Endothelial cell of umbilical vein (primary cell): Measurements from ENCODE around the gene KISS1. TPM values are rescaled to one million over a fixed set of nuclear protein-coding genes. Genes with fewer than 3 reads are reported as not detected.

ENCODE experiments used
- BruUV-seq: library from RNA; stranded (reverse); fragments of 400-500 nt; replicated peaks from 2 replicates; lab custom pipeline; 2021; lab: Mats Ljungman, UMichigan
- CTCF ChIA-PET: fragments of 300-600, 350-600 bp; sonication (Branson Sonifier 250); formaldehyde crosslinking; loops from one replicate; lab custom pipeline; 2021; ENCODE audit warnings: antibody characterized with exemption, inconsistent platforms; lab: Charles Lee
- POLR2A ChIA-PET: fragments of 300-600, 350-600 bp; sonication (Branson Sonifier 250); formaldehyde crosslinking; loops from one replicate; lab custom pipeline; 2021; ENCODE audit warnings: antibody characterized with exemption, inconsistent platforms; lab: Charles Lee
- DNase-seq: peaks from one replicate; pipeline ENCODE4 v3.0.0-alpha.2; 2011; ENCODE audit warnings: low read depth, low spot score
- FAIRE-seq: peaks from 2 replicates; lab custom pipeline; 2011; peaks lifted over from hg19 to GRCh38; lab: Jason Lieb, UNC
- H2AFZ ChIP-seq: 2 replicates; pipeline ENCODE4 v1.6.0; 2012; ENCODE audit warnings: low read depth, low read length, control low read depth, inconsistent platforms
- H3K27ac ChIP-seq: 2 replicates; pipeline ENCODE4 v1.5.1; 2011; ENCODE audit warnings: low read depth, mild to moderate bottlenecking, control low read depth, low read length, moderate library complexity; ENCODE audit not compliant: insufficient read depth
- H3K27me3 ChIP-seq, 2 experiments: 2 replicates each; pipeline versions ENCODE4 v1.6.0 to v1.6.1; 2011; ENCODE audit warnings: low read length in 2 of 2, mixed read lengths in 1 of 2; ENCODE audit not compliant: control insufficient read depth in 2 of 2, insufficient read depth in 2 of 2
- H3K36me3 ChIP-seq, 2 experiments: 2 replicates in 1 of 2; 3 replicates in 1 of 2; pipeline ENCODE4 v1.5.1; 2011; ENCODE audit warnings: low read length in 2 of 2, mild to moderate bottlenecking in 1 of 2, moderate library complexity in 1 of 2; ENCODE audit not compliant: control insufficient read depth in 2 of 2, insufficient read depth in 2 of 2; ENCODE audit errors: extremely low read depth in 1 of 2
- H3K4me1 ChIP-seq: 3 replicates; pipeline ENCODE4 v1.5.1; 2011; ENCODE audit warnings: mild to moderate bottlenecking, low read length; ENCODE audit not compliant: control insufficient read depth, insufficient read depth; ENCODE audit errors: extremely low read depth
- H3K4me2 ChIP-seq: 2 replicates; pipeline ENCODE4 v1.6.1; 2011; ENCODE audit warnings: low read length, control low read depth, mixed read lengths; ENCODE audit not compliant: insufficient read depth
- H3K4me3 ChIP-seq, 3 experiments: fragments of 200-600 bp in 1 of 3; sonication (generic), shearing (Covaris generic) in 1 of 3; replicated peaks in 1 of 3; 2 replicates each; pipeline ENCODE4 v1.5.1; 2011 to 2016; ENCODE audit warnings: control low read depth in 3 of 3, low read length in 3 of 3, mild to moderate bottlenecking in 2 of 3, inconsistent platforms in 1 of 3, low read depth in 1 of 3, moderate library complexity in 1 of 3; ENCODE audit not compliant: insufficient read depth in 1 of 3
- H3K79me2 ChIP-seq: 2 replicates; pipeline ENCODE4 v1.6.0; 2012; ENCODE audit warnings: low read length, inconsistent platforms; ENCODE audit not compliant: control insufficient read depth, insufficient read depth
- H3K9ac ChIP-seq: replicated peaks from 2 replicates; pipeline ENCODE3; 2011; ENCODE audit warnings: low read length, control low read depth; ENCODE audit not compliant: insufficient read depth; ENCODE audit errors: extremely low read depth
- H3K9me1 ChIP-seq: replicated peaks from 3 replicates; pipeline ENCODE4 v1.6.0; 2011; ENCODE audit warnings: mild to moderate bottlenecking, low read length; ENCODE audit not compliant: control insufficient read depth, insufficient read depth; ENCODE audit errors: extremely low read depth
- H3K9me3 ChIP-seq: replicated peaks from 2 replicates; pipeline ENCODE4 v1.5.1; 2012; ENCODE audit warnings: low read length, inconsistent platforms; ENCODE audit not compliant: control insufficient read depth, insufficient read depth
- H4K20me1 ChIP-seq: replicated peaks from 2 replicates; pipeline ENCODE3; 2011; ENCODE audit warnings: mild to moderate bottlenecking, low read length; ENCODE audit not compliant: control insufficient read depth, insufficient read depth; ENCODE audit errors: extremely low read depth
- EZH2 ChIP-seq: IDR thresholded peaks from 2 replicates; pipeline ENCODE4 v1.6.1; 2012; ENCODE audit warnings: borderline replicate concordance, low read depth, mild to moderate bottlenecking, moderate library complexity, low read length, inconsistent platforms; ENCODE audit not compliant: severe bottlenecking
- FOS ChIP-seq: IDR thresholded peaks from 2 replicates; pipeline ENCODE4 v1.6.1; 2011; ENCODE audit warnings: mild to moderate bottlenecking, low read length, moderate library complexity, borderline replicate concordance; ENCODE audit not compliant: insufficient read depth
- GATA2 ChIP-seq: IDR thresholded peaks from 2 replicates; pipeline ENCODE4 v1.7.0; 2011; ENCODE audit warnings: low read depth, mild to moderate bottlenecking, moderate library complexity, mixed read lengths, low read length; ENCODE audit not compliant: insufficient read length, insufficient read depth
- JUN ChIP-seq: IDR thresholded peaks from 2 replicates; pipeline ENCODE4 v1.6.1; 2011; ENCODE audit warnings: borderline replicate concordance, low read depth; ENCODE audit not compliant: insufficient read length, insufficient read depth
- MYC ChIP-seq: IDR thresholded peaks from one replicate; pipeline ENCODE4 v1.6.1; 2011; ENCODE audit warnings: mild to moderate bottlenecking, low read depth, low read length
- POLR2A ChIP-seq: IDR thresholded peaks from 2 replicates; pipeline ENCODE4 v1.6.1; 2012; ENCODE audit warnings: low read depth, mild to moderate bottlenecking, control low read depth, low read length
- POLR2AphosphoS5 ChIP-seq: IDR thresholded peaks from 2 replicates; pipeline ENCODE4 v1.6.1; 2012; ENCODE audit warnings: low read depth, mild to moderate bottlenecking, control low read depth, low read length, moderate library complexity; ENCODE audit not compliant: insufficient read depth
- dilution Hi-C: fragments of 300-500 bp; cut with MboI; formaldehyde crosslinking; loops from one replicate; pipeline ENCODE4 v1.15.0; 2019; ENCODE audit warnings: low sequenced_read_pairs; ENCODE audit not compliant: extremely low pct_ligation_motif_present
- intact Hi-C: fragments of 100-400 bp; cut with micrococcal nuclease; formaldehyde crosslinking; loops from one replicate; pipeline ENCODE4 v1.10.0; 2022
- polyA plus RNA-seq, 4 experiments: library from polyadenylated mRNA; depleted of rRNA in 3 of 4; stranded (reverse) in 3 of 4; unstranded in 1 of 4; fragments of >200 nt; gene quantifications; 2 replicates each; pipeline versions ENCODE4 v1.2.1 to v1.2.3, GENCODE V29; 2011 to 2012; ENCODE audit warnings: missing spikeins in 1 of 4
- total RNA-seq: library from RNA; stranded (reverse); gene quantifications from 2 replicates; pipeline ENCODE4 v1.2.3, GENCODE V29; 2021
- TF ChIP-seq, protein P1 (sequence below), 2 donors: IDR thresholded peaks; 1 replicate in 1 of 2; 2 replicates in 1 of 2; pipeline ENCODE4 v1.5.1; 2011; ENCODE audit warnings: low read length in 2 of 2, mild to moderate bottlenecking in 2 of 2, moderate library complexity in 2 of 2, control low read depth in 1 of 2, inconsistent platforms in 1 of 2, low read depth in 1 of 2; ENCODE audit not compliant: insufficient read depth in 1 of 2; ENCODE audit errors: extremely low read depth in 1 of 2
- TF ChIP-seq, protein P2 (sequence below): IDR thresholded peaks from 2 replicates; pipeline ENCODE4 v1.6.1; 2011; ENCODE audit not compliant: insufficient read depth, insufficient read length

KISS1 gene
- total and polyA plus RNA-seq, 2 donors (not counting 3 experiments of a cell fraction or from before 2014, with no cell fraction given): 0.22 to 1.00 TPM

DNA sequence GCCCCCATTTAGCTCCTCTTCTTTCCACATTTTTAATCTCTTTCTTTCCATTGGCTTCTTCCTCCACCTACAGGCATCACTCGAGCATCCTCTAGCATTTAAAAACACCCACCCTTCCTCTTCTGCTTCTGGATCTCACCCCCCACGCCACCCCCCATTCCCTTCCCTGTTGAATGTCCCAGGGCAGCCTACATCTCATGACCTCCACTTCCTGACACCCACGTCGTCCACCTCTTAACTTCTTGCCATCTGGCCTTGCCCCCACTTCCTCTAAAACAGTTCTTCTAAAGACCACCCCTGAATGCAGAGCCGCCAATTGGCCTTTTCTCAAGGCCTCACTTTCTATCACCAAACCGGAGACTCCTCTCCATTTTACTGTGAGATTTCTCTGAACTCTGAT, 38.3 kb downstream of the KISS1 start:
- POLR2A ChIA-PET: no interaction called here
- H2AFZ ChIP-seq: no peak overlapping the region
- H3K9ac ChIP-seq: no peak overlapping the region
- CTCF ChIA-PET: interaction anchor here (0.6 to 26.7 kb wide), 5 partner anchors 29 to 241 kb away, joined by 3 to 770 read pairs (median 4); no protein-coding TSS in a partner anchor
- dilution Hi-C loops (loop anchor here (25.0 kb wide), 1 partner anchor 179 kb away; no protein-coding TSS in a partner anchor), intact Hi-C loops (no loop called here)
- no peaks in the 10 kb centered on the region for H4K20me1 ChIP-seq
- H3K4me1 ChIP-seq: peaks cover 1% of the 10 kb centered on the region
- no peak overlapping the region for H3K27ac ChIP-seq
- TF ChIP-seq, protein P1, sequence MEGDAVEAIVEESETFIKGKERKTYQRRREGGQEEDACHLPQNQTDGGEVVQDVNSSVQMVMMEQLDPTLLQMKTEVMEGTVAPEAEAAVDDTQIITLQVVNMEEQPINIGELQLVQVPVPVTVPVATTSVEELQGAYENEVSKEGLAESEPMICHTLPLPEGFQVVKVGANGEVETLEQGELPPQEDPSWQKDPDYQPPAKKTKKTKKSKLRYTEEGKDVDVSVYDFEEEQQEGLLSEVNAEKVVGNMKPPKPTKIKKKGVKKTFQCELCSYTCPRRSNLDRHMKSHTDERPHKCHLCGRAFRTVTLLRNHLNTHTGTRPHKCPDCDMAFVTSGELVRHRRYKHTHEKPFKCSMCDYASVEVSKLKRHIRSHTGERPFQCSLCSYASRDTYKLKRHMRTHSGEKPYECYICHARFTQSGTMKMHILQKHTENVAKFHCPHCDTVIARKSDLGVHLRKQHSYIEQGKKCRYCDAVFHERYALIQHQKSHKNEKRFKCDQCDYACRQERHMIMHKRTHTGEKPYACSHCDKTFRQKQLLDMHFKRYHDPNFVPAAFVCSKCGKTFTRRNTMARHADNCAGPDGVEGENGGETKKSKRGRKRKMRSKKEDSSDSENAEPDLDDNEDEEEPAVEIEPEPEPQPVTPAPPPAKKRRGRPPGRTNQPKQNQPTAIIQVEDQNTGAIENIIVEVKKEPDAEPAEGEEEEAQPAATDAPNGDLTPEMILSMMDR (IDR thresholded peaks at IDR 0.05; ENCODE audit: extremely low read depth in 1 of 2, insufficient read depth in 1 of 2, low read depth in 1 of 2, low read length in 2 of 2): no peak
- TF ChIP-seq, protein P2, sequence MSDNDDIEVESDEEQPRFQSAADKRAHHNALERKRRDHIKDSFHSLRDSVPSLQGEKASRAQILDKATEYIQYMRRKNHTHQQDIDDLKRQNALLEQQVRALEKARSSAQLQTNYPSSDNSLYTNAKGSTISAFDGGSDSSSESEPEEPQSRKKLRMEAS: no peak
- no peak for TF ChIP-seq POLR2AphosphoS5
- TF ChIP-seq JUN: no peak
- no peak for TF ChIP-seq MYC
- TF ChIP-seq GATA2: no peak
- TF ChIP-seq POLR2A: no peak
- no peak for TF ChIP-seq EZH2
- TF ChIP-seq FOS: no peak
- H3K27me3 ChIP-seq: peaks cover 0 to 2% of the 10 kb centered on the region in 2 experiments
- H3K36me3 ChIP-seq: no peaks in the 10 kb centered on the region
- no peaks in the 10 kb centered on the region for H3K9me1 ChIP-seq
- DNase-seq: no peak
- no peaks in the 10 kb centered on the region for H3K79me2 ChIP-seq
- no peak for FAIRE-seq
- no peak overlapping the region for H3K4me2 ChIP-seq
- no peak overlapping the region for H3K4me3 ChIP-seq
- H3K9me3 ChIP-seq: no peaks in the 10 kb centered on the region
- no TSS peak for BruUV-seq
